ENCODE data around the gene B3GALT5.
"Not testable (repeated sequence)": the region's sequence is repeated elsewhere in the genome, so short reads cannot be mapped to it uniquely, and the experiment has no call there.

The B3GALT5 gene

GRCh38 chr21:39667353-39667891 is 54.7 kb downstream of the B3GALT5 start:
- no peak for DNase-seq (ENCODE audit: low spot score)

- no peak for DNase-seq (ENCODE audit: low spot score)
Observed at GRCh38 chr21:39668369-39668768, 55.6 kb downstream of the B3GALT5 start.

- DNase-seq (ENCODE audit: low spot score), result no peak
Observed at GRCh38 chr21:39669485-39669884, 56.7 kb downstream of the B3GALT5 start.

GRCh38 chr21:39669976-39670661 is 57.4 kb downstream of the B3GALT5 start:
- DNase-seq (ENCODE audit: low spot score), result no peak

GRCh38 chr21:39670701-39671100 is 58.0 kb downstream of the B3GALT5 start:
- DNase-seq (ENCODE audit: low spot score), result no peak

GRCh38 chr21:39671986-39672385 is 59.2 kb downstream of the B3GALT5 start:
- no peak for DNase-seq (ENCODE audit: low spot score)

- DNase-seq (ENCODE audit: low spot score), result no peak
Observed at GRCh38 chr21:39673163-39673562, 60.4 kb downstream of the B3GALT5 start.

- no peak for DNase-seq (ENCODE audit: low spot score)
Observed at GRCh38 chr21:39673736-39674135, 61.0 kb downstream of the B3GALT5 start.

GRCh38 chr21:39674801-39675200 is 62.1 kb downstream of the B3GALT5 start:
- no peak for DNase-seq (ENCODE audit: low spot score)

- DNase-seq (ENCODE audit: low spot score), result no peak
Observed at GRCh38 chr21:39675590-39675989, 62.9 kb downstream of the B3GALT5 start.

- DNase-seq (ENCODE audit: low spot score), result no peak
Observed at GRCh38 chr21:39675993-39676661, 63.4 kb downstream of the B3GALT5 start.

GRCh38 chr21:39680216-39680615 is 67.5 kb downstream of the B3GALT5 start:
- no peak for DNase-seq (ENCODE audit: low spot score)

GRCh38 chr21:39681257-39681656 is 68.5 kb downstream of the B3GALT5 start:
- no peak for DNase-seq (ENCODE audit: low spot score)

- no peak for DNase-seq (ENCODE audit: low spot score)
Observed at GRCh38 chr21:39681845-39682244, 69.1 kb downstream of the B3GALT5 start.

GRCh38 chr21:39685236-39685635 is 72.5 kb downstream of the B3GALT5 start:
- DNase-seq (ENCODE audit: low spot score), result no peak

- DNase-seq (ENCODE audit: low spot score), result no peak
Observed at GRCh38 chr21:39685991-39686390, 73.3 kb downstream of the B3GALT5 start.

- DNase-seq (ENCODE audit: low spot score), result no peak
Observed at GRCh38 chr21:39686646-39687468, 74.1 kb downstream of the B3GALT5 start.

- no peak for DNase-seq (ENCODE audit: low spot score)
Observed at GRCh38 chr21:39688010-39688409, 75.3 kb downstream of the B3GALT5 start.

GRCh38 chr21:39689860-39690259 is 77.1 kb downstream of the B3GALT5 start:
- not testable (repeated sequence) for DNase-seq (ENCODE audit: low spot score)

GRCh38 chr21:39690454-39690853 is 77.7 kb downstream of the B3GALT5 start:
- DNase-seq (ENCODE audit: low spot score), result no peak

- no peak for DNase-seq (ENCODE audit: low spot score)
Observed at GRCh38 chr21:39694750-39695149, 82.0 kb downstream of the B3GALT5 start.

GRCh38 chr21:39696196-39696595 is 83.5 kb downstream of the B3GALT5 start:
- no peak for DNase-seq (ENCODE audit: low spot score)

GRCh38 chr21:39696618-39697017 is 83.9 kb downstream of the B3GALT5 start:
- no peak for DNase-seq (ENCODE audit: low spot score)

All from NAMALWA (cell line).